Measurements from ENCODE around the gene IL21R. TPM values are rescaled to one million over a fixed set of nuclear protein-coding genes. Genes with fewer than 3 reads are reported as not detected.

Gene IL21R
- total and polyA plus RNA-seq, 10 of the 15 experiments (the other 5 are each of a cell fraction or from before 2014, with no cell fraction given) = 5.3 to 138 (median 82.5) TPM

DNA sequence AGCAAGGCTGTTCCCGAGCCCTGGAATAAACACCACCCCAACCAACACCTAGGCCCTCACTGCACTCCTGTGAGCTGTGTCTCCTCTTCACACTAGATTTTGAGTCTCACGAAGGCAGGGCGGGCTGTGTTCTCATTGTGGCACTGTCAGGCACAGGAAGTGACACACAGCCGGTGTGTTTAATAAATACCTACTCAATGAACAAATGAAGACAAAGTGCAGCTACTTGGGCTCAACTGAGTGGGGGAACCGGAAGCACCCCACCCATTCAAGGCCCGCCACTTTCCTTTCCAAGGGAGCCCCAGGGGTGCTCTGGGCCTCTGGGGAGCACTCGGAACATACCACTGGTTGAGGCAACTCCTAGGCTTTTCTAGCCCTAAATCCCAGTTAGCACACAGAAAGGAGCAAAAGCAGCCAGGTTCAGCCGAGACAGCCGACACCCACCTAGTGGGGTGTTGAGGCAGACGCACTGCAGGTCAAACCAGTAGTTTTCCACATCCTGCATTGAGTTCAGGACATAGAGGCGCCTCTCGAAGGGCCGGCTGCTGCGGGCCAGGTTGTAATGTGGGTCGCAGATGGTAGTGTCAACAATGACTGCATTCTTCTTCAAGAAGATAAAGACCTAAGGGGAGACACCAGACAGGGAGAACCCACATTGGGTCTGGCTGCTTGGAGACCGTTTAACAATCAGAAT, 90.1 kb downstream of the IL21R start:
- no peaks in the 10 kb centered on the region for H3K27me3 ChIP-seq (replicated peaks in 1 of 2; ENCODE audit: control insufficient read depth in 2 of 2, insufficient read depth in 2 of 2, low read length in 1 of 2)
- intact Hi-C loops (cut with micrococcal nuclease; ENCODE audit: unreplicated experiment) = no loop called here
- POLR2A ChIA-PET = no interaction called here
- in situ Hi-C loops (cut with MboI) = no loop called here
- H3K36me3 ChIP-seq (ENCODE audit: control insufficient read depth in 2 of 2, insufficient read depth in 2 of 2, low read length in 1 of 2) = peaks cover 17 to 22% of the 10 kb centered on the region in 2 experiments
- H3K27ac ChIP-seq (ENCODE audit: control insufficient read depth, insufficient read depth) = no peak overlapping the region
- H3K9ac ChIP-seq (ENCODE audit: control insufficient read depth, insufficient read depth, low read length) = no peak overlapping the region
- no peak overlapping the region for H3K4me2 ChIP-seq (ENCODE audit: control insufficient read depth, insufficient read depth)
- H3K79me2 ChIP-seq (ENCODE audit: control insufficient read depth, insufficient read depth, low read length) = no peaks in the 10 kb centered on the region
- no TSS peak for BruUV-seq (replicated peaks)
- CTCF ChIA-PET = no interaction called here
- H3K9me3 ChIP-seq (replicated peaks; ENCODE audit: control insufficient read depth, insufficient read depth, low read length) = no peaks in the 10 kb centered on the region
- DNase-seq (ENCODE audit: low read depth, low spot score) = no peak
- 97% methylated on average over 16 of the region's 16 CpGs for WGBS (ENCODE audit: insufficient coverage, insufficient replicate concordance, low lambda C conversion rate, missing lambda C conversion rate)
- RAD21 ChIA-PET (ENCODE audit: unreplicated experiment) = no interaction called here
- no peak overlapping the region for H2AFZ ChIP-seq (ENCODE audit: control insufficient read depth, low read depth, low read length)
- ATAC-seq = no peak
- FAIRE-seq = no peak
- no peak overlapping the region for H3K4me3 ChIP-seq
- SMC1A ChIA-PET (ENCODE audit: uncharacterized antibody, unreplicated experiment) = no interaction called here
- H4K20me1 ChIP-seq (ENCODE audit: control insufficient read depth, insufficient read depth) = no peaks in the 10 kb centered on the region
- no peaks in the 10 kb centered on the region for H3K4me1 ChIP-seq (ENCODE audit: control insufficient read depth, insufficient read depth, low read length)
- TF ChIP-seq WRNIP1 (IDR thresholded peaks at IDR 0.05; ENCODE audit: borderline replicate concordance, low read depth, low read length) = no peak
- TF ChIP-seq ZBED1 (IDR thresholded peaks at IDR 0.05; ENCODE audit: borderline replicate concordance) = no peak
- no peak for TF ChIP-seq RB1 (IDR thresholded peaks at IDR 0.05; ENCODE audit: borderline replicate concordance)
- TF ChIP-seq, protein P1, sequence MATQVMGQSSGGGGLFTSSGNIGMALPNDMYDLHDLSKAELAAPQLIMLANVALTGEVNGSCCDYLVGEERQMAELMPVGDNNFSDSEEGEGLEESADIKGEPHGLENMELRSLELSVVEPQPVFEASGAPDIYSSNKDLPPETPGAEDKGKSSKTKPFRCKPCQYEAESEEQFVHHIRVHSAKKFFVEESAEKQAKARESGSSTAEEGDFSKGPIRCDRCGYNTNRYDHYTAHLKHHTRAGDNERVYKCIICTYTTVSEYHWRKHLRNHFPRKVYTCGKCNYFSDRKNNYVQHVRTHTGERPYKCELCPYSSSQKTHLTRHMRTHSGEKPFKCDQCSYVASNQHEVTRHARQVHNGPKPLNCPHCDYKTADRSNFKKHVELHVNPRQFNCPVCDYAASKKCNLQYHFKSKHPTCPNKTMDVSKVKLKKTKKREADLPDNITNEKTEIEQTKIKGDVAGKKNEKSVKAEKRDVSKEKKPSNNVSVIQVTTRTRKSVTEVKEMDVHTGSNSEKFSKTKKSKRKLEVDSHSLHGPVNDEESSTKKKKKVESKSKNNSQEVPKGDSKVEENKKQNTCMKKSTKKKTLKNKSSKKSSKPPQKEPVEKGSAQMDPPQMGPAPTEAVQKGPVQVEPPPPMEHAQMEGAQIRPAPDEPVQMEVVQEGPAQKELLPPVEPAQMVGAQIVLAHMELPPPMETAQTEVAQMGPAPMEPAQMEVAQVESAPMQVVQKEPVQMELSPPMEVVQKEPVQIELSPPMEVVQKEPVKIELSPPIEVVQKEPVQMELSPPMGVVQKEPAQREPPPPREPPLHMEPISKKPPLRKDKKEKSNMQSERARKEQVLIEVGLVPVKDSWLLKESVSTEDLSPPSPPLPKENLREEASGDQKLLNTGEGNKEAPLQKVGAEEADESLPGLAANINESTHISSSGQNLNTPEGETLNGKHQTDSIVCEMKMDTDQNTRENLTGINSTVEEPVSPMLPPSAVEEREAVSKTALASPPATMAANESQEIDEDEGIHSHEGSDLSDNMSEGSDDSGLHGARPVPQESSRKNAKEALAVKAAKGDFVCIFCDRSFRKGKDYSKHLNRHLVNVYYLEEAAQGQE (IDR thresholded peaks at IDR 0.05; ENCODE audit: low read depth, low read length) = no peak
- TF ChIP-seq JUNB (IDR thresholded peaks at IDR 0.05) = no peak
- TF ChIP-seq, protein P2, sequence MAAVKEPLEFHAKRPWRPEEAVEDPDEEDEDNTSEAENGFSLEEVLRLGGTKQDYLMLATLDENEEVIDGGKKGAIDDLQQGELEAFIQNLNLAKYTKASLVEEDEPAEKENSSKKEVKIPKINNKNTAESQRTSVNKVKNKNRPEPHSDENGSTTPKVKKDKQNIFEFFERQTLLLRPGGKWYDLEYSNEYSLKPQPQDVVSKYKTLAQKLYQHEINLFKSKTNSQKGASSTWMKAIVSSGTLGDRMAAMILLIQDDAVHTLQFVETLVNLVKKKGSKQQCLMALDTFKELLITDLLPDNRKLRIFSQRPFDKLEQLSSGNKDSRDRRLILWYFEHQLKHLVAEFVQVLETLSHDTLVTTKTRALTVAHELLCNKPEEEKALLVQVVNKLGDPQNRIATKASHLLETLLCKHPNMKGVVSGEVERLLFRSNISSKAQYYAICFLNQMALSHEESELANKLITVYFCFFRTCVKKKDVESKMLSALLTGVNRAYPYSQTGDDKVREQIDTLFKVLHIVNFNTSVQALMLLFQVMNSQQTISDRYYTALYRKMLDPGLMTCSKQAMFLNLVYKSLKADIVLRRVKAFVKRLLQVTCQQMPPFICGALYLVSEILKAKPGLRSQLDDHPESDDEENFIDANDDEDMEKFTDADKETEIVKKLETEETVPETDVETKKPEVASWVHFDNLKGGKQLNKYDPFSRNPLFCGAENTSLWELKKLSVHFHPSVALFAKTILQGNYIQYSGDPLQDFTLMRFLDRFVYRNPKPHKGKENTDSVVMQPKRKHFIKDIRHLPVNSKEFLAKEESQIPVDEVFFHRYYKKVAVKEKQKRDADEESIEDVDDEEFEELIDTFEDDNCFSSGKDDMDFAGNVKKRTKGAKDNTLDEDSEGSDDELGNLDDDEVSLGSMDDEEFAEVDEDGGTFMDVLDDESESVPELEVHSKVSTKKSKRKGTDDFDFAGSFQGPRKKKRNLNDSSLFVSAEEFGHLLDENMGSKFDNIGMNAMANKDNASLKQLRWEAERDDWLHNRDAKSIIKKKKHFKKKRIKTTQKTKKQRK (IDR thresholded peaks at IDR 0.05; ENCODE audit: low read depth, low read length) = no peak
- TF ChIP-seq TCF12 (IDR thresholded peaks at IDR 0.05; ENCODE audit: low read depth, low read length) = no peak
- no peak for TF ChIP-seq NFYA (IDR thresholded peaks at IDR 0.05; ENCODE audit: borderline replicate concordance, low read depth, low read length)
- no peak for TF ChIP-seq TARDBP (IDR thresholded peaks at IDR 0.05; ENCODE audit: borderline replicate concordance)
- no peak for TF ChIP-seq SRF (IDR thresholded peaks at IDR 0.05; ENCODE audit: low read depth in 2 of 2, low read length in 2 of 2)
- no peak for TF ChIP-seq EGR1 (IDR thresholded peaks at IDR 0.05; ENCODE audit: borderline replicate concordance in 1 of 2, low read depth in 2 of 2, low read length in 2 of 2)
- no peak for TF ChIP-seq ZZZ3 (IDR thresholded peaks at IDR 0.05; ENCODE audit: control insufficient read depth, insufficient read length, low read depth)
- no peak for TF ChIP-seq MTA2 (IDR thresholded peaks at IDR 0.05; ENCODE audit: low read depth)
- TF ChIP-seq NR2C1 (IDR thresholded peaks at IDR 0.05) = no peak
- TF ChIP-seq, protein P3, sequence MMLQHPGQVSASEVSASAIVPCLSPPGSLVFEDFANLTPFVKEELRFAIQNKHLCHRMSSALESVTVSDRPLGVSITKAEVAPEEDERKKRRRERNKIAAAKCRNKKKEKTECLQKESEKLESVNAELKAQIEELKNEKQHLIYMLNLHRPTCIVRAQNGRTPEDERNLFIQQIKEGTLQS (IDR thresholded peaks at IDR 0.05; ENCODE audit: borderline replicate concordance, extremely low read depth, low read depth, low read length) = no peak
- TF ChIP-seq, protein P4, sequence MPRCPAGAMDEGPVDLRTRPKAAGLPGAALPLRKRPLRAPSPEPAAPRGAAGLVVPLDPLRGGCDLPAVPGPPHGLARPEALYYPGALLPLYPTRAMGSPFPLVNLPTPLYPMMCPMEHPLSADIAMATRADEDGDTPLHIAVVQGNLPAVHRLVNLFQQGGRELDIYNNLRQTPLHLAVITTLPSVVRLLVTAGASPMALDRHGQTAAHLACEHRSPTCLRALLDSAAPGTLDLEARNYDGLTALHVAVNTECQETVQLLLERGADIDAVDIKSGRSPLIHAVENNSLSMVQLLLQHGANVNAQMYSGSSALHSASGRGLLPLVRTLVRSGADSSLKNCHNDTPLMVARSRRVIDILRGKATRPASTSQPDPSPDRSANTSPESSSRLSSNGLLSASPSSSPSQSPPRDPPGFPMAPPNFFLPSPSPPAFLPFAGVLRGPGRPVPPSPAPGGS (IDR thresholded peaks at IDR 0.05; ENCODE audit: borderline replicate concordance, insufficient read depth, low read depth, low read length, poor library complexity, severe bottlenecking) = no peak
